HUES48 (cell line): ENCODE data around the gene IL36B.

Source experiments
- H3K27ac ChIP-seq: one replicate; pipeline ENCODE4 v1.7.0; 2013; ENCODE audit warnings: low read depth, low read length, inconsistent platforms
- H3K27me3 ChIP-seq: 2 replicates; pipeline ENCODE4 v1.6.1; 2013; ENCODE audit warnings: mild to moderate bottlenecking, low read length; ENCODE audit not compliant: control insufficient read depth, insufficient read depth
- H3K36me3 ChIP-seq: 2 replicates; pipeline ENCODE4 v1.6.1; 2013; ENCODE audit warnings: low read length; ENCODE audit not compliant: control insufficient read depth, insufficient read depth
- H3K4me1 ChIP-seq: 2 replicates; pipeline ENCODE4 v1.6.1; 2013; ENCODE audit warnings: mild to moderate bottlenecking, low read length; ENCODE audit not compliant: control insufficient read depth, insufficient read depth
- H3K4me3 ChIP-seq: 2 replicates; pipeline ENCODE4 v1.5.1; 2013; ENCODE audit warnings: mild to moderate bottlenecking, low read depth, low read length
- H3K9ac ChIP-seq: 2 replicates; pipeline ENCODE4 v1.6.1; 2013; ENCODE audit warnings: mild to moderate bottlenecking, low read depth, low read length, moderate library complexity
- H3K9me3 ChIP-seq: 2 replicates; pipeline ENCODE4 v1.6.1; 2013; ENCODE audit warnings: low read length; ENCODE audit not compliant: control insufficient read depth, insufficient read depth

The IL36B gene

DNA sequence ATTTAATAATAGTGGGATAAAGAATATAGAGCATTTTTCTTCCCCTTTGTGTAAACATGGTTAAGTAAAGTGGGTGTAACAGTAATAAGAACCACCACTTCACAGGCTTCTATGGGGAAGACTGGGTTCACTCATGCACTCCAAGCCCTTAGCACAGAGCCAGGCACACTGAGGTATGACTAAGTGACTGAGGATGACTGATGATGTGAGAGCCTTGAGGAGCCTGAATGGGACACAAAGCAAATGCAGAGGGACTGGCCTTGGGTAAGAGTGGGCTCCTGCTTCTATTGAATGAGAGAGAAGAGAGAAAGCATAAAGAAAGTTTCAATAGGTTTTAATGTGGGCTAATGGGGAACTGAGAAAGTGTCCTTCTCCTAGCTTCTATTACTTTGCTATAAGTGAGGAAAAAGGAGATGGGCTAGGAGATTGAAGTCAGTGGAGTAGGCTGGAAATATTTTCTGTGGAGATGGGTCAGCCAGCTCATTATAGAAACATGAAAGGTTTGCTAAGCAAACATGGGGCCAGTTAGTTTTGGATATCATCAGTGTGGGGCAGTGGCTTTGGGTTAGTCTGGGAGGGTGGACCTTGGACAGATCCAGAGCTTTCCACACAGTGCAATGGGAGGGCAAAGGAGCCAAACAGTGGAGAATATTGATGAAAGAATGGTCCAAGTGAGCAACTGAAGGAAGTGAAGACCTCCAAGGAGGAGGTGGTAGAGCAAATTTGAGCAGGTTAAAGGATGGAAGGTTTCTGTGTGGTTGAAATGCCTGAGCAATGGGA, 35.7 kb upstream of the IL36B start:
- H3K36me3 ChIP-seq = no peaks in the 10 kb centered on the region
- H3K9me3 ChIP-seq = no peaks in the 10 kb centered on the region
- H3K27me3 ChIP-seq = no peaks in the 10 kb centered on the region
- H3K4me1 ChIP-seq = no peaks in the 10 kb centered on the region
- H3K4me3 ChIP-seq = no peak overlapping the region
- no peak overlapping the region for H3K27ac ChIP-seq
- no peak overlapping the region for H3K9ac ChIP-seq

- H3K4me1 ChIP-seq = no peaks in the 10 kb centered on the region
- H3K4me3 ChIP-seq = no peak overlapping the region
- no peak overlapping the region for H3K27ac ChIP-seq
Measured at GRCh38 chr2:113085542-113085941, 32.9 kb upstream of the IL36B start.

GRCh38 chr2:113084249-113085000, 31.8 kb upstream of the IL36B start:
- Histone ChIP-seq H3K27ac (no peak overlapping the region), H3K9me3 (no peaks in the 10 kb centered on the region), H3K4me3 (no peak overlapping the region), H3K36me3 (no peaks in the 10 kb centered on the region), H3K4me1 (0 out of 2 replicates have a peak, but pooled peaks cover 3% of the 10 kb centered on the region), H3K9ac (no peak overlapping the region), H3K27me3 (no peaks in the 10 kb centered on the region)

More at GRCh38 chr2:113085542-113085941, 32.9 kb upstream of the IL36B start:
- H3K9ac ChIP-seq = no peak overlapping the region
- H3K36me3 ChIP-seq = no peaks in the 10 kb centered on the region
- no peaks in the 10 kb centered on the region for H3K27me3 ChIP-seq
- H3K9me3 ChIP-seq = no peaks in the 10 kb centered on the region

- Histone ChIP-seq H3K9me3 (no peaks in the 10 kb centered on the region), H3K4me3 (no peak overlapping the region)
Measured at GRCh38 chr2:113083296-113083695, 30.6 kb upstream of the IL36B start.

DNA sequence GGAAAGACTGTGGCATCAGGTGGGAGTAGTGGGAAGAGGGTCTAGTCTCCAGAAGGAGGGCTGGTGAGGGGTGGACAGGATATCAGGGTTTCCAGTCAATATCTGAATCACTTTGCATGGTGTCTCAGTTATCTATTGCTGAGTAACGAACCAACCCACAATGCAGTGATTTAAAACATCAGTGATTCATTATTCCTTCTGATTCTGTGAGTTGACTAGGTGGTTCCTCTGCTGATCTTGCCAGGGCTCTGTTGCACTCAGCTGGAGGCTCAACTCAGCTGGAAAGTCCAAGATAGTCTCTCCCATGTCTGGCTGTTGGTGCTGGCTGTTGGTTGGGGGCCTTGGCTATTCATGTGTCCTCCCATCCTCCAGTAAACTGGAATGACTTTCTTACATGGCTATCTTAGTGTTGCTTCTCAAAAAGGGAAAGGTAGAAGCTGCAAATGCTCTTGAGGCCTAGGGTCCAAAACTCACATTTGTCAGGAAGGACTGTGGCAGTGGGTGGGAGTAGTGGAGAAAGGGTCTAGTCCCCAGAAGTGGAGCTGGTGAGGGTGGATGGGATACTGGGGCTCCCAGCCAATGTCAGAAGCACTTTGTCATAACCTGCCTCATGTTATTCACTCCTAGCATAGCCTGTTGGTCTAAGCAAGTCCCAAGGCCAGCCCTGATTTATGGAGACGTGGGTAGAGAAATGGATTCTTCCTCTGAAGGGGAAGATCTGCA, 29.0 kb upstream of the IL36B start:
- H3K36me3 ChIP-seq = no peaks in the 10 kb centered on the region

More at GRCh38 chr2:113083296-113083695, 30.6 kb upstream of the IL36B start:
- Histone ChIP-seq H3K36me3 (no peaks in the 10 kb centered on the region), H3K27ac (no peak overlapping the region), H3K4me1 (0 out of 2 replicates have a peak, but pooled peaks cover 3% of the 10 kb centered on the region), H3K27me3 (no peaks in the 10 kb centered on the region), H3K9ac (no peak overlapping the region)

GRCh38 chr2:113080134-113080533, 27.5 kb upstream of the IL36B start:
- Histone ChIP-seq H3K9ac (no peak overlapping the region), H3K9me3 (no peaks in the 10 kb centered on the region), H3K4me1 (0 out of 2 replicates have a peak, but pooled peaks cover 3% of the 10 kb centered on the region), H3K27me3 (no peaks in the 10 kb centered on the region), H3K36me3 (no peaks in the 10 kb centered on the region), H3K27ac (no peak overlapping the region), H3K4me3 (no peak overlapping the region)

More for the DNA sequence above, 29.0 kb upstream of the IL36B start:
- Histone ChIP-seq H3K4me3 (no peak overlapping the region), H3K9me3 (no peaks in the 10 kb centered on the region), H3K27me3 (no peaks in the 10 kb centered on the region), H3K9ac (no peak overlapping the region), H3K27ac (no peak overlapping the region), H3K4me1 (0 out of 2 replicates have a peak, but pooled peaks cover 3% of the 10 kb centered on the region)

GRCh38 chr2:113079131-113079530, 26.5 kb upstream of the IL36B start:
- H3K36me3 ChIP-seq = no peaks in the 10 kb centered on the region
- H3K9me3 ChIP-seq = no peaks in the 10 kb centered on the region
- H3K27ac ChIP-seq = no peak overlapping the region
- 0 out of 2 replicates have a peak, but pooled peaks cover 3% of the 10 kb centered on the region for H3K4me1 ChIP-seq
- H3K27me3 ChIP-seq = no peaks in the 10 kb centered on the region
- no peak overlapping the region for H3K9ac ChIP-seq
- H3K4me3 ChIP-seq = no peak overlapping the region

- Histone ChIP-seq H3K9me3 (no peaks in the 10 kb centered on the region), H3K4me1 (0 out of 2 replicates have a peak, but pooled peaks cover 3% of the 10 kb centered on the region), H3K27me3 (no peaks in the 10 kb centered on the region), H3K4me3 (no peak overlapping the region), H3K36me3 (no peaks in the 10 kb centered on the region), H3K27ac (no peak overlapping the region), H3K9ac (no peak overlapping the region)
Measured at GRCh38 chr2:113078350-113078839, 25.7 kb upstream of the IL36B start.

DNA sequence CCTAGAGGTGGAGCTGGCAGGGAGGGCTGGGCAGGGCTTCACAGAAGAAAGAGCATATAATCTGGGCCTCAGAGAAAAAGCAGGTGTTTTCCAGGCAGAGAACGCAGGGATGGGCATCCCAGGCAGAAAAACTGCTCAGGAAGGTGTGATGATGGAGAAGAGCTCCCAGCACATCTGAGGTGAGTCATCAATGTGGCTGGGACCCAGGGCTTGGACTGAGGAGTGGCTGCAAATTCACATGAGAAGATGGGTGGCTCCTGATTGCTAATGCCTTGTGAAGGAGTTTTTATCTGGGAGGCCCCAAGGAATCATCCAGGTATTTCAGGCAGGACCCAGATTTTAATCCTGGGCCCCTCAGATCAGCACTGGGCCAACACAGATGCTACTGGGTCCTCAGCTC, 25.3 kb upstream of the IL36B start:
- no peak overlapping the region for H3K9ac ChIP-seq

GRCh38 chr2:113076954-113077669, 24.4 kb upstream of the IL36B start:
- H3K9me3 ChIP-seq = no peaks in the 10 kb centered on the region
- no peak overlapping the region for H3K4me3 ChIP-seq
- no peaks in the 10 kb centered on the region for H3K36me3 ChIP-seq
- H3K27ac ChIP-seq = no peak overlapping the region
- H3K27me3 ChIP-seq = no peaks in the 10 kb centered on the region
- no peak overlapping the region for H3K9ac ChIP-seq
- H3K4me1 ChIP-seq = 0 out of 2 replicates have a peak, but pooled peaks cover 3% of the 10 kb centered on the region

More for the DNA sequence above, 25.3 kb upstream of the IL36B start:
- Histone ChIP-seq H3K36me3 (no peaks in the 10 kb centered on the region), H3K9me3 (no peaks in the 10 kb centered on the region), H3K27me3 (no peaks in the 10 kb centered on the region), H3K27ac (no peak overlapping the region), H3K4me1 (0 out of 2 replicates have a peak, but pooled peaks cover 3% of the 10 kb centered on the region), H3K4me3 (no peak overlapping the region)
